GM23338 (cell line): ENCODE data around the gene TMA7B. TPM values are rescaled to one million over a fixed set of nuclear protein-coding genes. Genes with fewer than 3 reads are reported as not detected.

ENCODE experiments used
- ATAC-seq: fragments of 200-7000 bp; cut with Tn5 transposase; 3 replicates; pipeline ENCODE4 v1.9.1; 2020
- DNase-seq: peaks from one replicate; pipeline ENCODE4 v3.0.0-alpha.2; 2015; ENCODE audit warnings: low spot score
- H2AFZ ChIP-seq: fragments of 200-600 bp; sonication (generic); 2 replicates; pipeline ENCODE4 v1.8.0; 2016; ENCODE audit warnings: antibody characterized with exemption, mild to moderate bottlenecking, moderate library complexity
- H3F3A ChIP-seq: fragments of 200-600 bp; sonication (generic); replicated peaks from 2 replicates; pipeline ENCODE4 v1.8.0; 2017; ENCODE audit warnings: antibody characterized with exemption, mixed run types, low read depth
- H3K27ac ChIP-seq: fragments of 200-600 bp; sonication (generic); 2 replicates; pipeline ENCODE4 v1.6.1; 2016; ENCODE audit warnings: low read depth
- H3K27me3 ChIP-seq: fragments of 200-600 bp; sonication (generic); 2 replicates; pipeline ENCODE4 v1.8.0; 2016; ENCODE audit warnings: mild to moderate bottlenecking, mixed run types, moderate library complexity; ENCODE audit not compliant: insufficient read depth
- H3K36me3 ChIP-seq: fragments of 200-600 bp; sonication (generic); 2 replicates; pipeline ENCODE4 v1.8.0; 2016; ENCODE audit warnings: mild to moderate bottlenecking; ENCODE audit not compliant: insufficient read depth
- H3K4me1 ChIP-seq: fragments of 200-600 bp; sonication (generic); 2 replicates; pipeline ENCODE4 v1.8.0; 2016; ENCODE audit warnings: mild to moderate bottlenecking, moderate library complexity; ENCODE audit not compliant: insufficient read depth
- H3K4me2 ChIP-seq: fragments of 200-600 bp; sonication (generic); 2 replicates; pipeline ENCODE4 v1.7.1; 2017; ENCODE audit warnings: mixed run types
- H3K4me3 ChIP-seq: fragments of 200-600 bp; sonication (generic); 2 replicates; pipeline ENCODE4 v1.6.1; 2016; ENCODE audit warnings: mixed run types
- H3K79me2 ChIP-seq: fragments of 200-600 bp; sonication (generic); replicated peaks from 2 replicates; pipeline ENCODE4 v1.8.0; 2017; ENCODE audit warnings: mild to moderate bottlenecking; ENCODE audit not compliant: insufficient read depth
- H3K9me2 ChIP-seq: fragments of 200-600 bp; sonication (generic); 2 replicates; pipeline ENCODE4 v1.8.0; 2017; ENCODE audit not compliant: insufficient read depth
- H4K20me1 ChIP-seq: fragments of 200-600 bp; sonication (generic); replicated peaks from 2 replicates; pipeline ENCODE4 v1.8.0; 2017; ENCODE audit warnings: mild to moderate bottlenecking; ENCODE audit not compliant: insufficient read depth
- H3K27ac Mint-ChIP-seq: 2 replicates; pipeline ENCODE4 v1.8.0; 2020; ENCODE audit warnings: inconsistent platforms, mild to moderate bottlenecking, moderate library complexity, mixed read lengths
- H3K27me3 Mint-ChIP-seq: 3 replicates; pipeline ENCODE4 v1.8.0; 2022; ENCODE audit warnings: low read depth, mild to moderate bottlenecking, moderate library complexity, mixed read lengths, inconsistent platforms; ENCODE audit not compliant: insufficient read depth, poor library complexity
- H3K36me3 Mint-ChIP-seq: 3 replicates; pipeline ENCODE4 v1.8.0; 2021; ENCODE audit warnings: low read depth, mild to moderate bottlenecking, inconsistent platforms, moderate library complexity, mixed read lengths
- H3K4me1 Mint-ChIP-seq: 3 replicates; pipeline ENCODE4 v1.8.0; 2020; ENCODE audit warnings: mild to moderate bottlenecking, inconsistent platforms, mixed read lengths
- H3K4me3 Mint-ChIP-seq: 3 replicates; pipeline ENCODE4 v1.8.0; 2021; ENCODE audit warnings: moderate library complexity, mild to moderate bottlenecking, inconsistent platforms, mixed read lengths
- H3K9me3 Mint-ChIP-seq: 3 replicates; pipeline ENCODE4 v1.8.0; 2020; ENCODE audit warnings: moderate library complexity, mild to moderate bottlenecking, inconsistent platforms, mixed read lengths
- CREB1 ChIP-seq: fragments of 250-450 bp; sonication (Bioruptor Pico); IDR thresholded peaks from 2 replicates; pipeline ENCODE4 v1.5.0; 2020; ENCODE audit warnings: low read depth, mild to moderate bottlenecking, moderate library complexity
- EZH2 ChIP-seq: fragments of 200-600 bp; sonication (generic); IDR thresholded peaks from one replicate; pipeline ENCODE4 v1.8.0; 2017; ENCODE audit warnings: antibody characterized with exemption, mild to moderate bottlenecking, low read depth; ENCODE audit not compliant: unreplicated experiment
- EZH2phosphoT487 ChIP-seq: fragments of 200-600 bp; sonication (generic); IDR thresholded peaks from one replicate; pipeline ENCODE4 v1.8.1; 2018; ENCODE audit warnings: antibody characterized with exemption; ENCODE audit not compliant: unreplicated experiment
- JUNB ChIP-seq: IDR thresholded peaks from one replicate; pipeline ENCODE4 v1.6.1; 2016; ENCODE audit warnings: antibody characterized with exemption; ENCODE audit not compliant: unreplicated experiment
- NANOG ChIP-seq: IDR thresholded peaks from 2 replicates; pipeline ENCODE4 v1.6.1; 2016; ENCODE audit warnings: antibody characterized with exemption, borderline replicate concordance
- POLR2AphosphoS5 ChIP-seq: IDR thresholded peaks from 2 replicates; pipeline ENCODE4 v1.6.1; 2016; ENCODE audit warnings: antibody characterized with exemption, low read depth
- STAT1 ChIP-seq: IDR thresholded peaks from one replicate; pipeline ENCODE4 v1.6.1; 2016; ENCODE audit warnings: antibody characterized with exemption; ENCODE audit not compliant: unreplicated experiment
- polyA plus RNA-seq: library from polyadenylated mRNA; unstranded; fragments of >200 nt; fragmentation: Nextera tagmentation; extraction: Ambion mirVana; gene quantifications from 2 replicates; pipeline ENCODE4 v1.2.1, GENCODE V29; 2016
- total RNA-seq: library from RNA; depleted of rRNA; stranded (reverse); fragments of >200 nt; shearing (Covaris generic); gene quantifications from 2 replicates; pipeline ENCODE4 v1.2.3, GENCODE V29; 2014
- TF ChIP-seq, protein P1 (sequence below): IDR thresholded peaks from one replicate; pipeline ENCODE4 v1.6.1; 2018; ENCODE audit warnings: antibody characterized with exemption; ENCODE audit not compliant: unreplicated experiment
- TF ChIP-seq, protein P2 (sequence below), 2 experiments: fragments of 200-600 bp in 1 of 2; sonication (generic) in 1 of 2; conservative IDR thresholded peaks; 2 replicates each; pipeline versions ENCODE4 v1.5.1 to v1.6.1; 2016 to 2017; ENCODE audit warnings: antibody characterized with exemption in 2 of 2, low read depth in 2 of 2, mild to moderate bottlenecking in 2 of 2, moderate library complexity in 1 of 2
- TF ChIP-seq, protein P3 (sequence below): fragments of 250-450 bp; sonication (Bioruptor Pico); IDR thresholded peaks from 2 replicates; pipeline ENCODE4 v1.5.0; 2020; ENCODE audit warnings: mild to moderate bottlenecking, moderate library complexity

Gene TMA7B
- total and polyA plus RNA-seq, 2 experiments from 2014 or later, result not detected

DNA sequence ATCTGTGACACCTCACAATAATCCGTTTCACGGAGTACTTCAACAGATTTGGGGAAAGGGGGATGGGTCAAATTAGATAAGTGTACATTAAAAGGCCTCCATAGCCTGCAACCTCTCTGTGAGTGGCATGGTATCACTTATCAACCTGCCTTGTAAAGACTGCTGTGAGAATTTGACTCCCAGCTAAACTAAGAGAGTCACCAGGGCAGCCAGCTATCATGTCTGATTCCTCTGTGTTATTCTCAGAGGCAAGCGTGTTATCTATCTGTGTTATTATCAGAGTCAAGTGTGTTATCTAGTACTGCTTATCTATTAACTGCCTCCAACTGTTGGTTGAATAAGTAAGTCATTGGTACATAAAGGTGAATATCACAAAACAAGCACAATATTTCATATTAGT is 30.5 kb downstream of the TMA7B start:
- peaks cover 14% of the 10 kb centered on the region; the same call in 1 of the 2 replicates for H3F3A ChIP-seq
- H4K20me1 ChIP-seq, result 0 out of 2 replicates have a peak, but pooled peaks cover 2% of the 10 kb centered on the region
- no peak for TF ChIP-seq NANOG
- H3K27me3 ChIP-seq, result peaks cover 19% of the 10 kb centered on the region
- Mint-ChIP-seq H3K9me3 (no peaks in the 10 kb centered on the region), H3K36me3 (no peaks in the 10 kb centered on the region), H3K4me1 (peaks cover 16% of the 10 kb centered on the region), H3K27me3 (peaks cover 16% of the 10 kb centered on the region), H3K27ac (no peak overlapping the region), H3K4me3 (no peak overlapping the region)
- H3K9me2 ChIP-seq, result no peaks in the 10 kb centered on the region
- no peak overlapping the region for H3K4me3 ChIP-seq
- H2AFZ ChIP-seq, result no peak overlapping the region
- peaks cover 3% of the 10 kb centered on the region for H3K79me2 ChIP-seq
- ATAC-seq, result no peak
- DNase-seq, result no peak
- no peak overlapping the region for H3K4me2 ChIP-seq
- no peaks in the 10 kb centered on the region for H3K36me3 ChIP-seq
- H3K27ac ChIP-seq, result no peak overlapping the region
- H3K4me1 ChIP-seq, result peaks cover 19% of the 10 kb centered on the region

DNA sequence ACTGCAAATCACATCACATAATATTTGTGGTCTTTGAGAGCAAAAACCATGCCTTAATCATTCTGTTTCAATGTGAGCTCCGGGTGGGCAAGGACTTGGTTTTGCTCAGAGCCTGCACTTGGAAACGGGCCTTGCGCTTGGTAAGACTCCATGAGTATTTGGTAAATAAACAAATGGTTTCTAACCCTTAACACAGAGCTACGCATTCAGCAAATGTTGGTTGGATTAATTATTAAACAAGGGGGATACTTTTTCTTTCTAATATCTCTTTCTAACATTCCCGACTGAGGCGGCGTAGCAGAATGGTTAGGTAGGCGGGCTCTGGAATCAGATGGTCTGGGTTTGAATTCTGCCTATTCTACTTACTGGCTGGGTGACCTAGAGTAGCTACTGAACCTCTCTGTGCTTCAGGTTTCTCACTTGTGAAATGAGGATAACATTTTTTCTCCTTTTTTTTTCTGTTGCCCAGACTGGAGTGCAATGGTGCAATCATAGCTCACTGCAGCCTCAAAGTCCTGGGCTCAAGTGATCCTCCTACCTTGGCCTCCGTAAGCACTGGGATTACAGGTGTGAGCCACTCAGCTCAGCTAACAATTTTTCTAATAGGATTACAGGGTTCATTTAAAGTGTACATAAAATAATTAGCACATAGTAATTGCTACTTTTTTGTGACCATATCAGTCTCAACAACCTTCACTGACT is 31.1 kb downstream of the TMA7B start:
- DNase-seq (no peak), ATAC-seq (no peak)
- H3K4me1 ChIP-seq, result peaks cover 26% of the 10 kb centered on the region
- no peak overlapping the region for H2AFZ ChIP-seq
- no peak overlapping the region for H3K27ac ChIP-seq
- H3F3A ChIP-seq, result peaks cover 14% of the 10 kb centered on the region; the same call in 1 of the 2 replicates
- peaks cover 22% of the 10 kb centered on the region for H3K4me1 Mint-ChIP-seq
- H3K4me2 ChIP-seq, result no peak overlapping the region
- peaks cover 19% of the 10 kb centered on the region for H3K27me3 ChIP-seq
- H3K4me3 Mint-ChIP-seq, result no peak overlapping the region
- H3K79me2 ChIP-seq, result peaks cover 9% of the 10 kb centered on the region
- no peaks in the 10 kb centered on the region for H3K9me3 Mint-ChIP-seq
- H3K27ac Mint-ChIP-seq, result no peak overlapping the region
- H3K36me3 ChIP-seq, result no peaks in the 10 kb centered on the region
- no peak overlapping the region for H3K4me3 ChIP-seq
- H3K9me2 ChIP-seq, result no peaks in the 10 kb centered on the region
- H3K36me3 Mint-ChIP-seq, result no peaks in the 10 kb centered on the region; the same call in 2 of the 3 replicates
- peaks cover 15% of the 10 kb centered on the region for H3K27me3 Mint-ChIP-seq
- 0 out of 2 replicates have a peak, but pooled peaks cover 4% of the 10 kb centered on the region for H4K20me1 ChIP-seq
- TF ChIP-seq POLR2AphosphoS5 (no peak), EZH2 (no peak), CREB1 (CRISPR knock-in tag) (no peak), EZH2phosphoT487 (no peak), STAT1 (no peak), JUNB (no peak)
- TF ChIP-seq, protein P1, sequence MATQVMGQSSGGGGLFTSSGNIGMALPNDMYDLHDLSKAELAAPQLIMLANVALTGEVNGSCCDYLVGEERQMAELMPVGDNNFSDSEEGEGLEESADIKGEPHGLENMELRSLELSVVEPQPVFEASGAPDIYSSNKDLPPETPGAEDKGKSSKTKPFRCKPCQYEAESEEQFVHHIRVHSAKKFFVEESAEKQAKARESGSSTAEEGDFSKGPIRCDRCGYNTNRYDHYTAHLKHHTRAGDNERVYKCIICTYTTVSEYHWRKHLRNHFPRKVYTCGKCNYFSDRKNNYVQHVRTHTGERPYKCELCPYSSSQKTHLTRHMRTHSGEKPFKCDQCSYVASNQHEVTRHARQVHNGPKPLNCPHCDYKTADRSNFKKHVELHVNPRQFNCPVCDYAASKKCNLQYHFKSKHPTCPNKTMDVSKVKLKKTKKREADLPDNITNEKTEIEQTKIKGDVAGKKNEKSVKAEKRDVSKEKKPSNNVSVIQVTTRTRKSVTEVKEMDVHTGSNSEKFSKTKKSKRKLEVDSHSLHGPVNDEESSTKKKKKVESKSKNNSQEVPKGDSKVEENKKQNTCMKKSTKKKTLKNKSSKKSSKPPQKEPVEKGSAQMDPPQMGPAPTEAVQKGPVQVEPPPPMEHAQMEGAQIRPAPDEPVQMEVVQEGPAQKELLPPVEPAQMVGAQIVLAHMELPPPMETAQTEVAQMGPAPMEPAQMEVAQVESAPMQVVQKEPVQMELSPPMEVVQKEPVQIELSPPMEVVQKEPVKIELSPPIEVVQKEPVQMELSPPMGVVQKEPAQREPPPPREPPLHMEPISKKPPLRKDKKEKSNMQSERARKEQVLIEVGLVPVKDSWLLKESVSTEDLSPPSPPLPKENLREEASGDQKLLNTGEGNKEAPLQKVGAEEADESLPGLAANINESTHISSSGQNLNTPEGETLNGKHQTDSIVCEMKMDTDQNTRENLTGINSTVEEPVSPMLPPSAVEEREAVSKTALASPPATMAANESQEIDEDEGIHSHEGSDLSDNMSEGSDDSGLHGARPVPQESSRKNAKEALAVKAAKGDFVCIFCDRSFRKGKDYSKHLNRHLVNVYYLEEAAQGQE, result no peak
- TF ChIP-seq, protein P2, sequence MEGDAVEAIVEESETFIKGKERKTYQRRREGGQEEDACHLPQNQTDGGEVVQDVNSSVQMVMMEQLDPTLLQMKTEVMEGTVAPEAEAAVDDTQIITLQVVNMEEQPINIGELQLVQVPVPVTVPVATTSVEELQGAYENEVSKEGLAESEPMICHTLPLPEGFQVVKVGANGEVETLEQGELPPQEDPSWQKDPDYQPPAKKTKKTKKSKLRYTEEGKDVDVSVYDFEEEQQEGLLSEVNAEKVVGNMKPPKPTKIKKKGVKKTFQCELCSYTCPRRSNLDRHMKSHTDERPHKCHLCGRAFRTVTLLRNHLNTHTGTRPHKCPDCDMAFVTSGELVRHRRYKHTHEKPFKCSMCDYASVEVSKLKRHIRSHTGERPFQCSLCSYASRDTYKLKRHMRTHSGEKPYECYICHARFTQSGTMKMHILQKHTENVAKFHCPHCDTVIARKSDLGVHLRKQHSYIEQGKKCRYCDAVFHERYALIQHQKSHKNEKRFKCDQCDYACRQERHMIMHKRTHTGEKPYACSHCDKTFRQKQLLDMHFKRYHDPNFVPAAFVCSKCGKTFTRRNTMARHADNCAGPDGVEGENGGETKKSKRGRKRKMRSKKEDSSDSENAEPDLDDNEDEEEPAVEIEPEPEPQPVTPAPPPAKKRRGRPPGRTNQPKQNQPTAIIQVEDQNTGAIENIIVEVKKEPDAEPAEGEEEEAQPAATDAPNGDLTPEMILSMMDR (conservative IDR thresholded peaks at IDR 0.05; ENCODE audit: low read depth in 2 of 2), result no peak
- TF ChIP-seq, protein P3, sequence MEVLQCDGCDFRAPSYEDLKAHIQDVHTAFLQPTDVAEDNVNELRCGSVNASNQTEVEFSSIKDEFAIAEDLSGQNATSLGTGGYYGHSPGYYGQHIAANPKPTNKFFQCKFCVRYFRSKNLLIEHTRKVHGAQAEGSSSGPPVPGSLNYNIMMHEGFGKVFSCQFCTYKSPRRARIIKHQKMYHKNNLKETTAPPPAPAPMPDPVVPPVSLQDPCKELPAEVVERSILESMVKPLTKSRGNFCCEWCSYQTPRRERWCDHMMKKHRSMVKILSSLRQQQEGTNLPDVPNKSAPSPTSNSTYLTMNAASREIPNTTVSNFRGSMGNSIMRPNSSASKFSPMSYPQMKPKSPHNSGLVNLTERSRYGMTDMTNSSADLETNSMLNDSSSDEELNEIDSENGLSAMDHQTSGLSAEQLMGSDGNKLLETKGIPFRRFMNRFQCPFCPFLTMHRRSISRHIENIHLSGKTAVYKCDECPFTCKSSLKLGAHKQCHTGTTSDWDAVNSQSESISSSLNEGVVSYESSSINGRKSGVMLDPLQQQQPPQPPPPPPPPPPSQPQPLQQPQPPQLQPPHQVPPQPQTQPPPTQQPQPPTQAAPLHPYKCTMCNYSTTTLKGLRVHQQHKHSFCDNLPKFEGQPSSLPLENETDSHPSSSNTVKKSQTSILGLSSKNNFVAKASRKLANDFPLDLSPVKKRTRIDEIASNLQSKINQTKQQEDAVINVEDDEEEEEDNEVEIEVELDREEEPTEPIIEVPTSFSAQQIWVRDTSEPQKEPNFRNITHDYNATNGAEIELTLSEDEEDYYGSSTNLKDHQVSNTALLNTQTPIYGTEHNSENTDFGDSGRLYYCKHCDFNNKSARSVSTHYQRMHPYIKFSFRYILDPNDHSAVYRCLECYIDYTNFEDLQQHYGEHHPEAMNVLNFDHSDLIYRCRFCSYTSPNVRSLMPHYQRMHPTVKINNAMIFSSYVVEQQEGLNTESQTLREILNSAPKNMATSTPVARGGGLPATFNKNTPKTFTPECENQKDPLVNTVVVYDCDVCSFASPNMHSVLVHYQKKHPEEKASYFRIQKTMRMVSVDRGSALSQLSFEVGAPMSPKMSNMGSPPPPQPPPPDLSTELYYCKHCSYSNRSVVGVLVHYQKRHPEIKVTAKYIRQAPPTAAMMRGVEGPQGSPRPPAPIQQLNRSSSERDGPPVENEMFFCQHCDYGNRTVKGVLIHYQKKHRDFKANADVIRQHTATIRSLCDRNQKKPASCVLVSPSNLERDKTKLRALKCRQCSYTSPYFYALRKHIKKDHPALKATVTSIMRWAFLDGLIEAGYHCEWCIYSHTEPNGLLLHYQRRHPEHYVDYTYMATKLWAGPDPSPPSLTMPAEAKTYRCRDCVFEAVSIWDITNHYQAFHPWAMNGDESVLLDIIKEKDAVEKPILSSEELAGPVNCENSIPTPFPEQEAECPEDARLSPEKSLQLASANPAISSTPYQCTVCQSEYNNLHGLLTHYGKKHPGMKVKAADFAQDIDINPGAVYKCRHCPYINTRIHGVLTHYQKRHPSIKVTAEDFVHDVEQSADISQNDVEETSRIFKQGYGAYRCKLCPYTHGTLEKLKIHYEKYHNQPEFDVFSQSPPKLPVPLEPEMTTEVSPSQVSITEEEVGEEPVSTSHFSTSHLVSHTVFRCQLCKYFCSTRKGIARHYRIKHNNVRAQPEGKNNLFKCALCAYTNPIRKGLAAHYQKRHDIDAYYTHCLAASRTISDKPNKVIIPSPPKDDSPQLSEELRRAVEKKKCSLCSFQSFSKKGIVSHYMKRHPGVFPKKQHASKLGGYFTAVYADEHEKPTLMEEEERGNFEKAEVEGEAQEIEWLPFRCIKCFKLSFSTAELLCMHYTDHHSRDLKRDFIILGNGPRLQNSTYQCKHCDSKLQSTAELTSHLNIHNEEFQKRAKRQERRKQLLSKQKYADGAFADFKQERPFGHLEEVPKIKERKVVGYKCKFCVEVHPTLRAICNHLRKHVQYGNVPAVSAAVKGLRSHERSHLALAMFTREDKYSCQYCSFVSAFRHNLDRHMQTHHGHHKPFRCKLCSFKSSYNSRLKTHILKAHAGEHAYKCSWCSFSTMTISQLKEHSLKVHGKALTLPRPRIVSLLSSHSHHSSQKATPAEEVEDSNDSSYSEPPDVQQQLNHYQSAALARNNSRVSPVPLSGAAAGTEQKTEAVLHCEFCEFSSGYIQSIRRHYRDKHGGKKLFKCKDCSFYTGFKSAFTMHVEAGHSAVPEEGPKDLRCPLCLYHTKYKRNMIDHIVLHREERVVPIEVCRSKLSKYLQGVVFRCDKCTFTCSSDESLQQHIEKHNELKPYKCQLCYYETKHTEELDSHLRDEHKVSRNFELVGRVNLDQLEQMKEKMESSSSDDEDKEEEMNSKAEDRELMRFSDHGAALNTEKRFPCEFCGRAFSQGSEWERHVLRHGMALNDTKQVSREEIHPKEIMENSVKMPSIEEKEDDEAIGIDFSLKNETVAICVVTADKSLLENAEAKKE (CRISPR knock-in tag), result no peak
